ENCODE results near the gene PROSER3. TPM values are rescaled to one million over a fixed set of nuclear protein-coding genes. Genes with fewer than 3 reads are reported as not detected.
A peak's percentile ranks its signal among the peaks of the same experiment; 100 is the strongest.

The PROSER3 gene
- total RNA-seq, 8 experiments from 2014 or later = 3.1 to 19.9 (median 12.7) TPM

GRCh38 chr19:35736913-35737886 lies 20.8 kb upstream of the PROSER3 start:
- Histone ChIP-seq H3K27ac (no peak overlapping the region), H3K4me3 (no peak overlapping the region), H3K4me1 (replicated peaks in 1 of 2) (peaks cover 3 to 4% of the 10 kb centered on the region in 2 donors)
- no peak for ATAC-seq (replicated peaks in 6 of 8)
- in situ Hi-C loops (cut with MboI; ENCODE audit: low pct_unique_long_range_greater_than_20kb in 2 of 9, low sequenced_read_pairs in 9 of 9, unreplicated experiment in 9 of 9) = no loop called here
- 69 to 100% (median 84%) methylated on average over 2 to 7 of the region's 22 CpGs; no CpG with 5 or more reads in 4 of the 10 experiments for WGBS, 10 experiments

- peaks cover 3 to 4% of the 10 kb centered on the region in 2 donors for H3K4me1 ChIP-seq (replicated peaks in 1 of 2)
- H3K27ac ChIP-seq = no peak overlapping the region
- H3K4me3 ChIP-seq = no peak overlapping the region
- in situ Hi-C loops (cut with MboI; ENCODE audit: low pct_unique_long_range_greater_than_20kb in 2 of 9, low sequenced_read_pairs in 9 of 9, unreplicated experiment in 9 of 9) = no loop called here
- 75 to 100% (median 95%) methylated on average over 1 to 6 of the region's 37 CpGs; no CpG with 5 or more reads in 4 of the 10 experiments for WGBS, 10 experiments
- ATAC-seq (replicated peaks in 6 of 8) = no peak
These were observed 19.7 kb upstream of the PROSER3 start for GRCh38 chr19:35738021-35738886.

- 86 to 100% methylated on average over 1 to 2 of the region's 2 CpGs; no CpG with 5 or more reads in 8 of the 10 experiments for WGBS, 10 experiments
- H3K4me3 ChIP-seq = no peak overlapping the region
- no peak overlapping the region for H3K27ac ChIP-seq
- peaks cover 3 to 4% of the 10 kb centered on the region in 2 donors for H3K4me1 ChIP-seq (replicated peaks in 1 of 2)
- in situ Hi-C loops (cut with MboI; ENCODE audit: low pct_unique_long_range_greater_than_20kb in 2 of 9, low sequenced_read_pairs in 9 of 9, unreplicated experiment in 9 of 9) = no loop called here
- ATAC-seq (replicated peaks in 6 of 8) = no peak
These were observed 19.1 kb upstream of the PROSER3 start for GRCh38 chr19:35738887-35739229.

- Histone ChIP-seq H3K4me1 (replicated peaks in 1 of 2) (peaks cover 6 to 8% of the 10 kb centered on the region in 2 donors), H3K27ac (no peak overlapping the region), H3K4me3 (peak overlapping the region in 4 of 5 donors; percentile 38 to 52 (median 42))
- ATAC-seq (replicated peaks in 6 of 8) = no peak
- WGBS, 10 experiments = 43 to 100% (median 89%) methylated on average over 1 to 11 of the region's 29 CpGs; no CpG with 5 or more reads in 5 of the 10 experiments
- in situ Hi-C loops (cut with MboI; ENCODE audit: low pct_unique_long_range_greater_than_20kb in 2 of 9, low sequenced_read_pairs in 9 of 9, unreplicated experiment in 9 of 9) = no loop called here
These were observed 18.5 kb upstream of the PROSER3 start for GRCh38 chr19:35739275-35740107.

- 0% methylated on average over 1 of the region's 16 CpGs; no CpG with 5 or more reads in 9 of the 10 experiments for WGBS, 10 experiments
- Histone ChIP-seq H3K4me3 (peak overlapping the region; percentile 36 to 52 (median 40)), H3K27ac (no peak overlapping the region), H3K4me1 (replicated peaks in 1 of 2) (peaks cover 6 to 8% of the 10 kb centered on the region in 2 donors)
- in situ Hi-C loops (cut with MboI; ENCODE audit: low pct_unique_long_range_greater_than_20kb in 2 of 9, low sequenced_read_pairs in 9 of 9, unreplicated experiment in 9 of 9) = no loop called here
- ATAC-seq (replicated peaks in 6 of 8) = no peak
These were observed 17.9 kb upstream of the PROSER3 start for GRCh38 chr19:35740108-35740422.

GRCh38 chr19:35740423-35741202 lies 17.4 kb upstream of the PROSER3 start:
- peaks cover 6 to 8% of the 10 kb centered on the region in 2 donors for H3K4me1 ChIP-seq (replicated peaks in 1 of 2)
- peak overlapping the region; percentile 80 to 81 for H3K27ac ChIP-seq
- WGBS, 10 experiments = 0 to 4% (median 0%) methylated on average over 3 to 12 of the region's 63 CpGs; no CpG with 5 or more reads in 3 of the 10 experiments
- in situ Hi-C loops (cut with MboI; ENCODE audit: low pct_unique_long_range_greater_than_20kb in 2 of 9, low sequenced_read_pairs in 9 of 9, unreplicated experiment in 9 of 9) = no loop called here
- peak overlapping the region; percentile 36 to 52 (median 40) for H3K4me3 ChIP-seq
- peak; percentile 62 to 82 (median 78) for ATAC-seq (replicated peaks in 6 of 8)

- Histone ChIP-seq H3K4me1 (replicated peaks in 1 of 2) (peaks cover 7 to 8% of the 10 kb centered on the region in 2 donors), H3K27ac (peak overlapping the region; percentile 80 to 81), H3K4me3 (peak overlapping the region; percentile 35 to 52 (median 40))
- in situ Hi-C loops (cut with MboI; ENCODE audit: low pct_unique_long_range_greater_than_20kb in 2 of 9, low sequenced_read_pairs in 9 of 9, unreplicated experiment in 9 of 9) = no loop called here
- ATAC-seq (replicated peaks in 6 of 8) = no peak
- WGBS, 10 experiments = 0 to 5% (median 0%) methylated on average over 2 to 11 of the region's 12 CpGs; no CpG with 5 or more reads in 6 of the 10 experiments
These were observed 16.8 kb upstream of the PROSER3 start for GRCh38 chr19:35741203-35741515.

GRCh38 chr19:35742121-35742724 lies 15.8 kb upstream of the PROSER3 start, which contains the start of gene IGFLR1:
Gene IGFLR1 (minus strand): TSS chr19:35742452. CDS start chr19:35741180, 1,272 bp downstream.
- peak within 1 kb of the TSS; percentile 80 to 81 for H3K27ac ChIP-seq
- 73 to 100% (median 95%) methylated on average over 1 to 6 of the region's 9 CpGs; no CpG with 5 or more reads in 5 of the 10 experiments for WGBS, 10 experiments
- in situ Hi-C loops (cut with MboI; ENCODE audit: low pct_unique_long_range_greater_than_20kb in 2 of 9, low sequenced_read_pairs in 9 of 9, unreplicated experiment in 9 of 9) = no loop called here

GRCh38 chr19:35743640-35744429 lies 14.1 kb upstream of the PROSER3 start:
- peak overlapping the region; percentile 97 to 99 (median 98) for H3K4me3 ChIP-seq
- WGBS, 10 experiments = 33 to 100% (median 83%) methylated on average over 1 to 13 of the region's 19 CpGs; no CpG with 5 or more reads in 3 of the 10 experiments
- no peak overlapping the region for H3K27ac ChIP-seq
- in situ Hi-C loops (cut with MboI; ENCODE audit: low pct_unique_long_range_greater_than_20kb in 2 of 9, low sequenced_read_pairs in 9 of 9, unreplicated experiment in 9 of 9) = no loop called here
- ATAC-seq (replicated peaks in 6 of 8) = no peak
- H3K4me1 ChIP-seq (replicated peaks in 1 of 2) = peaks cover 11 to 12% of the 10 kb centered on the region in 2 donors

More at GRCh38 chr19:35742121-35742724, 15.8 kb upstream of the PROSER3 start, which contains the start of gene IGFLR1:
- peaks cover 10 to 11% of the 10 kb centered on the region in 2 donors for H3K4me1 ChIP-seq (replicated peaks in 1 of 2)
- ATAC-seq (replicated peaks in 6 of 8) = no peak
- H3K4me3 ChIP-seq = peak within 1 kb of the TSS; percentile 35 to 52 (median 40)

GRCh38 chr19:35744430-35745327 lies 13.3 kb upstream of the PROSER3 start:
- in situ Hi-C loops (cut with MboI; ENCODE audit: low pct_unique_long_range_greater_than_20kb in 2 of 9, low sequenced_read_pairs in 9 of 9, unreplicated experiment in 9 of 9) = no loop called here
- peaks cover 16 to 20% of the 10 kb centered on the region in 2 donors for H3K4me1 ChIP-seq (replicated peaks in 1 of 2)
- H3K4me3 ChIP-seq = peak overlapping the region; percentile 97 to 99 (median 98)
- WGBS, 10 experiments = 0 to 2% (median 0%) methylated on average over 1 to 13 of the region's 41 CpGs; no CpG with 5 or more reads in 1 of the 10 experiments
- H3K27ac ChIP-seq = peak overlapping the region; percentile 99 to 100
- peak; percentile 43 to 56 (median 47) for ATAC-seq (replicated peaks in 6 of 8)
